Activated T-cell treated with anti-CD3 and anti-CD28 coated beads, Interleukin-2, amount 50 U/mL, for 72 hours (primary cell): ENCODE results near the gene PAGR1. TPM values are rescaled to one million over a fixed set of nuclear protein-coding genes. Genes with fewer than 3 reads are reported as not detected.
A peak's percentile ranks its signal among the peaks of the same experiment; 100 is the strongest.
"Not testable (repeated sequence)": the region's sequence is repeated elsewhere in the genome, so short reads cannot be mapped to it uniquely, and the experiment has no call there.

ENCODE experiments used
- ATAC-seq, 2 donors: fragments of 150-1000 bp; cut with Tn5 transposase; replicated peaks in 1 of 2; 2 replicates each; pipeline ENCODE4 v1.10.0; 2021; ENCODE audit warnings: moderate library complexity in 2 of 2, mild to moderate bottlenecking in 1 of 2
- DNase-seq, 2 donors: peaks; one replicate each; pipeline ENCODE4 v3.0.0; 2021 to 2022; ENCODE audit warnings: mixed read lengths in 1 of 2
- H3K27ac Mint-ChIP-seq: one replicate; pipeline ENCODE4 v1.8.0; 2022; ENCODE audit warnings: mild to moderate bottlenecking, moderate library complexity, mixed read lengths
- H3K27me3 Mint-ChIP-seq: one replicate; pipeline ENCODE4 v1.8.0; 2022; ENCODE audit warnings: low read depth, mixed read lengths
- H3K36me3 Mint-ChIP-seq, 2 donors: one replicate each; pipeline ENCODE4 v1.8.0; 2022; ENCODE audit warnings: mixed read lengths in 2 of 2, mild to moderate bottlenecking in 1 of 2; ENCODE audit not compliant: insufficient read depth in 2 of 2
- H3K4me1 Mint-ChIP-seq: one replicate; pipeline ENCODE4 v1.8.0; 2022; ENCODE audit warnings: low read depth, mixed read lengths
- H3K4me3 Mint-ChIP-seq, 2 donors: one replicate each; pipeline ENCODE4 v1.8.0; 2022; ENCODE audit warnings: mild to moderate bottlenecking in 2 of 2, mixed read lengths in 2 of 2, moderate library complexity in 2 of 2
- H3K9me3 Mint-ChIP-seq, 2 donors: one replicate each; pipeline ENCODE4 v1.8.0; 2022; ENCODE audit warnings: mixed read lengths in 2 of 2
- total RNA-seq, 2 donors: library from RNA; stranded (reverse); gene quantifications; one replicate each; pipeline ENCODE4 v1.2.3, GENCODE V29; 2022

PAGR1 gene
- 10 to 100 TPM; 14.8 to 17.8 TPM for total RNA-seq

- Mint-ChIP-seq H3K27ac (peak within 1 kb of the TSS; percentile 91), H3K4me3 (peak within 1 kb of the TSS; percentile 91 to 99), H3K36me3 (peaks cover 14 to 28% of the 10 kb centered on the region in 2 donors), H3K9me3 (no peaks in the 10 kb centered on the region), H3K27me3 (no peaks in the 10 kb centered on the region), H3K4me1 (peaks cover 82% of the 10 kb centered on the region)
- DNase-seq (peak; percentile 98 to 99), ATAC-seq (peak; percentile 74 to 78)
Measured at GRCh38 chr16:29815793-29816693, at the start of gene PAGR1. Gene PAGR1 (plus strand): TSS chr16:29816152. CDS start chr16:29816526, 374 bp downstream.

GRCh38 chr16:29766571-29766970 is 49.4 kb upstream of the PAGR1 start:
- H3K4me3 Mint-ChIP-seq, result no peak overlapping the region
- ATAC-seq (no peak), DNase-seq (no peak)
- peaks cover 13% of the 10 kb centered on the region for H3K4me1 Mint-ChIP-seq
- H3K36me3 Mint-ChIP-seq, result no peaks in the 10 kb centered on the region
- no peaks in the 10 kb centered on the region for H3K27me3 Mint-ChIP-seq
- H3K9me3 Mint-ChIP-seq, result no peaks in the 10 kb centered on the region
- H3K27ac Mint-ChIP-seq, result no peak overlapping the region

- Mint-ChIP-seq H3K27ac (no peak overlapping the region), H3K9me3 (no peaks in the 10 kb centered on the region), H3K27me3 (no peaks in the 10 kb centered on the region), H3K4me3 (no peak overlapping the region), H3K4me1 (peaks cover 13% of the 10 kb centered on the region), H3K36me3 (no peaks in the 10 kb centered on the region)
- ATAC-seq, result no peak
- DNase-seq, result no peak
Measured at GRCh38 chr16:29767062-29767461, 48.9 kb upstream of the PAGR1 start.

- Mint-ChIP-seq H3K4me3 (no peak overlapping the region), H3K27ac (no peak overlapping the region), H3K27me3 (no peaks in the 10 kb centered on the region), H3K4me1 (peaks cover 6% of the 10 kb centered on the region), H3K36me3 (no peaks in the 10 kb centered on the region), H3K9me3 (no peaks in the 10 kb centered on the region)
- no peak for DNase-seq
- no peak for ATAC-seq
Measured at GRCh38 chr16:29769507-29769906, 46.4 kb upstream of the PAGR1 start.

GRCh38 chr16:29770250-29770929 is 45.6 kb upstream of the PAGR1 start:
- Mint-ChIP-seq H3K4me1 (peaks cover 10% of the 10 kb centered on the region), H3K9me3 (no peaks in the 10 kb centered on the region), H3K36me3 (no peaks in the 10 kb centered on the region), H3K27me3 (no peaks in the 10 kb centered on the region), H3K27ac (no peak overlapping the region), H3K4me3 (no peak overlapping the region)
- no peak for ATAC-seq
- no peak for DNase-seq

DNA sequence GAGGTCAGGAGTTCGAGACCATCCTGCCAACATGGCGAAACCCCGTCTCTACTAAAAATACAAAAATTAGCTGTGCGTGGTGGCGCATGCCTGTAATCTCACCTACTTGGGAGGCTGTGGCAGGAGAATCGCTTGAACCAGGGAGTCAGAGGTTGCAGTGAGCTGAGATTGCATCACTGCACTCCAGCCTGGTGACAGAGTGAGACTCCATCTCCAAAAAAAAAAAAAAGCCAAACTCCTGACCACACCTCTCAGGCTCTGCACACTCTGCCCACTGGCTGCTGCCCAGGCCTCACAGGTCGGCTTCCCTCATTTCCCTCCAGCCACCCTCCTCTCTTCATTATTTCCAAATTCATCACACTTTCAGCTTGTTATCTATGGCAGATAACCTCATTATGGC is 43.6 kb upstream of the PAGR1 start:
- not testable (repeated sequence) for H3K27ac Mint-ChIP-seq, ATAC-seq

DNA sequence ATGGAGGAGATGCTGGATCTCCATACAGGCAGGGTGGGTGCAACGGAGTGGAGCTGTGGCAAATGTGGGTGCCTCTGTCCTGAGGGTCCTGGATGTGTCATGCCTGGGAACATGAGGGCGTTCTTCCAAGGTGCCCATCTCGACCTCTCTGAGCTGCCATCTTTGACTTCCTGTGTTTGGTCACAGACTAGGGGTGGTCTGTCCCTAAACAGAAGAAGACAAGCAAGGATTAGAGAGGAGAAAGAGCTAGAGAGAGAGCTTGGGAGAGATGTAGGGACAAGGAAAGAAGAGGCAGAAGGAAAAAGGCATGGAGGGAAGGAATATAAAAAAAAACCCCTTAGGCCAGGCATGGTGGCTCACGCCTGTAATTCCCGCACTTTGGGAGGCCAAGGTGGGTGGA is 41.2 kb upstream of the PAGR1 start:
- DNase-seq, result no peak
- Mint-ChIP-seq H3K27me3 (no peaks in the 10 kb centered on the region), H3K9me3 (no peaks in the 10 kb centered on the region), H3K4me3 (no peak overlapping the region), H3K4me1 (peaks cover 10% of the 10 kb centered on the region), H3K27ac (no peak overlapping the region), H3K36me3 (no peaks in the 10 kb centered on the region)
- ATAC-seq, result no peak

More for the DNA sequence above, 43.6 kb upstream of the PAGR1 start:
- H3K9me3 Mint-ChIP-seq, H3K36me3 Mint-ChIP-seq, DNase-seq, H3K27me3 Mint-ChIP-seq, H3K4me1 Mint-ChIP-seq, H3K4me3 Mint-ChIP-seq: not testable (repeated sequence)

DNA sequence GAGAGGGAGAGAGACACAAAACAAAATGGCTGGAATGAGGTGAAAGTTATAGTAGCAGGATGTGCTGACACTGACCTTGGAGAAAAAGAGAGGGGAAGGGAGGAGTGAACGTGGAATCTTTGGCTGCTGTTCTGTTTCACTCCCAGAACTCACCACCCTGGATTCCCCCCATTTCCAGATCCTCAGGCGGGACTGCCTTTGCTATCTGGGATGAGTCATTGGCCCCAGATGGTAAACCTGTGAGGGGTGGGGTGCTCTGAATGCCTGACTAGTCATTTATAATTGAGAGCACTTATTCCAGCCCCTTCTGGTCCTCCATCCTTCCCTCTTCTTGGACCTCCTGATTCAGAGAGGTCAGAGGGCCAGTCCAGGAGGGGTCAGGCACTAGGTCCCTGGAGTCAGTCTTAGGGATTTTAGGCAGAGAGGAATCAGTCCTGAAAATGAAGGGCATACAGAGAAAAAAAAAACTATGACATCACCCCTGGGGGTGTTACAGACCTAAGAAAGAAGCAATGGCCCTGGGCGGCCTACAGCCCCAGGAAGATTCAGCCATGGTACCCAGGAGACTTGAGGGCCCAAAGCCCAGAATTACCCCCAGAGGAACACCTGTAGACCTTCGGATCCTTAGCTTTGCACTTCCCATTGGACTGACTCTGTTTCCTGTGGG is 40.1 kb upstream of the PAGR1 start:
- H3K4me1 Mint-ChIP-seq, result peaks cover 4% of the 10 kb centered on the region
- no peak for DNase-seq
- H3K9me3 Mint-ChIP-seq, result no peaks in the 10 kb centered on the region
- ATAC-seq, result no peak
- H3K36me3 Mint-ChIP-seq, result no peaks in the 10 kb centered on the region
- no peak overlapping the region for H3K4me3 Mint-ChIP-seq
- no peaks in the 10 kb centered on the region for H3K27me3 Mint-ChIP-seq
- H3K27ac Mint-ChIP-seq, result no peak overlapping the region

- ATAC-seq (no peak), DNase-seq (no peak)
- Mint-ChIP-seq H3K4me3 (no peak within 1 kb of the TSS), H3K9me3 (no peaks in the 10 kb centered on the region), H3K4me1 (peaks cover 4% of the 10 kb centered on the region), H3K27me3 (no peaks in the 10 kb centered on the region), H3K27ac (no peak within 1 kb of the TSS), H3K36me3 (no peaks in the 10 kb centered on the region)
Measured at GRCh38 chr16:29777576-29778350, 38.2 kb upstream of the PAGR1 start, which contains the start of gene ZG16. Gene ZG16 (plus strand): TSS chr16:29778256. CDS start chr16:29779267, 1,011 bp downstream.

DNA sequence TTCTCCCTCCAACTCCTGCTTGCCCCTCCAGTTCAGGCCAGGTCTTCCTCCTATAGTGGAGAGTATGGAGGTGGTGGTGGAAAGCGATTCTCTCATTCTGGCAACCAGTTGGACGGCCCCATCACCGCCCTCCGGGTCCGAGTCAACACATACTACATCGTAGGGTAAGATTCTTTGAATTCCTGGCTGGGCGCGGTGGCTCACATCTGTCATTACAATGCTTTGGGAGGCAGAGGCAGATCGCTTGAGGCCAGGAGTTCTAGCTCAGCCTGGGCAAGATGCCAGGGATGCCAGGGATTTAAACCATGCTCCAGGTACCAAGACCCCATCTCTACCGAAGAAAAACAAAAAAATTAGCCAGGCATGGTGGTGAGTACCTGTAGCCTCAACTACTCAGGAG is 36.5 kb upstream of the PAGR1 start:
- H3K27ac Mint-ChIP-seq, result no peak overlapping the region
- H3K36me3 Mint-ChIP-seq, result no peaks in the 10 kb centered on the region
- H3K9me3 Mint-ChIP-seq, result no peaks in the 10 kb centered on the region
- no peak for ATAC-seq
- no peaks in the 10 kb centered on the region for H3K27me3 Mint-ChIP-seq
- H3K4me1 Mint-ChIP-seq, result peaks cover 14% of the 10 kb centered on the region
- no peak for DNase-seq
- no peak overlapping the region for H3K4me3 Mint-ChIP-seq

- H3K36me3 Mint-ChIP-seq, DNase-seq, H3K4me3 Mint-ChIP-seq, H3K27me3 Mint-ChIP-seq, H3K27ac Mint-ChIP-seq, ATAC-seq, H3K9me3 Mint-ChIP-seq: not testable (repeated sequence)
- H3K4me1 Mint-ChIP-seq, result peaks cover 23% of the 10 kb centered on the region
Measured at GRCh38 chr16:29783094-29783953, 32.6 kb upstream of the PAGR1 start.

DNA sequence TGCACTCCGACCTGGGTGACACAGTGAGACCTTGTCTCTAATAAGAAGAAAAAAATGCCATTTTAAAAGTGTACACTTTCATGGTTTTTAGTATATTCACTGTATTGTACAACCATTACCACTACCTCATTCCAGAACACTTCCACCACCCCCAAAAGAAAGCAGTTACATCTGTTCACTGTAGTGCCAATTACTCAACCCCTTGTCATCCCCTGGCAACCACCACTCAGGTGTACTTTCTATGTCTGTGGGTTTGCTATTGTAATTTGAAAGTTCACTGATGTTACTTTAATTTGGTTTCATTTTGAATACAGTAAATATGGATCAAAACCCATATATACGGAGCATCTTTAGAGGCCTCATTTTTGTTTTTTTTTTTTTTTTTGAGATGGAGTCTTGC is 31.8 kb upstream of the PAGR1 start:
- Mint-ChIP-seq H3K36me3 (no peaks in the 10 kb centered on the region), H3K27me3 (no peaks in the 10 kb centered on the region), H3K4me3 (peak overlapping the region; percentile 45 to 67), H3K27ac (no peak overlapping the region), H3K4me1 (peaks cover 23% of the 10 kb centered on the region), H3K9me3 (no peaks in the 10 kb centered on the region)
- DNase-seq (peak; percentile 43 to 66), ATAC-seq (peak; percentile 91 to 96)
